Stimulated activated naive B cell treated with anti-CD40 and anti-IgM and Interleukin-4, amounts not matched to agents 10 μg/mL and 1 μg/mL and 100 μg/mL, for 72 hours (primary cell): ENCODE measurements around the gene SUGCT.

Source experiments
- ATAC-seq, 2 donors: fragments of 150-1000 bp; cut with Tn5 transposase; replicated peaks; 2 replicates each; pipeline ENCODE4 v1.10.0; 2021; ENCODE audit warnings: moderate library complexity in 1 of 2
- DNase-seq: peaks from one replicate; pipeline ENCODE4 v3.0.0; 2021
- H3K27ac Mint-ChIP-seq: one replicate; pipeline ENCODE4 v1.8.0; 2022; ENCODE audit warnings: mild to moderate bottlenecking, mixed read lengths
- H3K27me3 Mint-ChIP-seq, 2 donors: one replicate each; pipeline ENCODE4 v1.8.0; 2022; ENCODE audit warnings: mixed read lengths in 2 of 2
- H3K36me3 Mint-ChIP-seq, 2 donors: one replicate each; pipeline ENCODE4 v1.8.0; 2022; ENCODE audit warnings: mixed read lengths in 2 of 2, mild to moderate bottlenecking in 1 of 2
- H3K4me1 Mint-ChIP-seq, 2 donors: one replicate each; pipeline ENCODE4 v1.8.0; 2022; ENCODE audit warnings: mixed read lengths in 2 of 2, mild to moderate bottlenecking in 1 of 2
- H3K4me3 Mint-ChIP-seq, 2 donors: one replicate each; pipeline ENCODE4 v1.8.0; 2022; ENCODE audit warnings: mild to moderate bottlenecking in 2 of 2, mixed read lengths in 2 of 2, moderate library complexity in 1 of 2
- H3K9me3 Mint-ChIP-seq, 2 donors: one replicate each; pipeline ENCODE4 v1.8.0; 2022; ENCODE audit warnings: mixed read lengths in 2 of 2, mild to moderate bottlenecking in 1 of 2

SUGCT gene

GRCh38 chr7:40535678-40536077 lies 400.9 kb downstream of the SUGCT start:
- no peaks in the 10 kb centered on the region for H3K36me3 Mint-ChIP-seq
- DNase-seq = no peak
- no peaks in the 10 kb centered on the region for H3K27me3 Mint-ChIP-seq
- no peak overlapping the region for H3K4me3 Mint-ChIP-seq
- ATAC-seq = no peak
- no peaks in the 10 kb centered on the region for H3K9me3 Mint-ChIP-seq
- no peak overlapping the region for H3K27ac Mint-ChIP-seq
- H3K4me1 Mint-ChIP-seq = no peaks in the 10 kb centered on the region

DNA sequence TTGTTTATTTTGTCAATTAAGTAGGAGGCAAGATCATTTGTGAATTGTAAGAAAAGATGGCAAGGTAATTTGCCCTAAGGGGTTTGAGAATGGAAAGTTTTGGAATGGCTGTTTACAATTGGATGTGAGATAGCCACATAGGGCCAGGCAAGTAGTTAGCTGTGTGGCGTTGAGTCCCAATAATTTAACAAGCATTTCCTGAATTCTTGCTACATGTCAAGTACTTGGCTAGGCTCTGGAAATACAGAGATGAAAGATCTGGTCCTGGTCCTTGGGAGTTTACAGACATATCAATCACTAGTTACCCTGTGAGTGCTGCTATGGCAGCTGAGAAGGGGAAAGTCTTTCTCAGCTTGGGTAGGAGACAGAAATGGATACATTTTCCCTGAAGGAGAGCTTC lies 401.6 kb downstream of the SUGCT start:
- H3K36me3 Mint-ChIP-seq = no peaks in the 10 kb centered on the region
- DNase-seq (no peak), ATAC-seq (no peak)
- no peaks in the 10 kb centered on the region for H3K27me3 Mint-ChIP-seq
- no peaks in the 10 kb centered on the region for H3K4me1 Mint-ChIP-seq
- H3K4me3 Mint-ChIP-seq = no peak overlapping the region
- H3K27ac Mint-ChIP-seq = no peak overlapping the region
- H3K9me3 Mint-ChIP-seq = no peaks in the 10 kb centered on the region

DNA sequence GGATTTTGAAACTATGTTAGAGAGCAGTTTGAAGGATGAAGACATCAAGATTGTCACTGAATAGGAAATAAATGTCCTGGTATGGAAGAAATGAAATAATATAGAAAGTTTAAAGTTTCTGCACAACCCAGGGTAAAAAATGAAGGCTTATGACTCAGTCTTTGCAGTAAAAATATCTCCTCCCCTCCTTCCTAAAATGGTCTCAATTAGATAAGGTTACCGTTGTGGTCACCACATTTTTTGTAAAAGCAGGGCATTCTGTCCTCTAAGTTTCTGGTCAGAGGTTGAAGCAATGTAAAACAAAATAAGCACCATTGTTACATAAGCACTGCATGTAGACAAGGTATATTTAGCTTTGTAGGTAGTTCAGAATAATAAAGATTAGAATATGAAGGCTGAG lies 403.5 kb downstream of the SUGCT start:
- ATAC-seq = no peak
- no peak overlapping the region for H3K27ac Mint-ChIP-seq
- no peak for DNase-seq
- H3K27me3 Mint-ChIP-seq = no peaks in the 10 kb centered on the region
- no peaks in the 10 kb centered on the region for H3K36me3 Mint-ChIP-seq
- no peaks in the 10 kb centered on the region for H3K9me3 Mint-ChIP-seq
- H3K4me1 Mint-ChIP-seq = no peaks in the 10 kb centered on the region
- no peak overlapping the region for H3K4me3 Mint-ChIP-seq

GRCh38 chr7:40541336-40541735 lies 406.5 kb downstream of the SUGCT start:
- H3K27me3 Mint-ChIP-seq = no peaks in the 10 kb centered on the region
- no peak overlapping the region for H3K4me3 Mint-ChIP-seq
- H3K27ac Mint-ChIP-seq = no peak overlapping the region
- ATAC-seq (no peak), DNase-seq (no peak)
- no peaks in the 10 kb centered on the region for H3K9me3 Mint-ChIP-seq
- no peaks in the 10 kb centered on the region for H3K4me1 Mint-ChIP-seq
- H3K36me3 Mint-ChIP-seq = no peaks in the 10 kb centered on the region

GRCh38 chr7:40542982-40543741 lies 408.4 kb downstream of the SUGCT start:
- H3K27me3 Mint-ChIP-seq = no peaks in the 10 kb centered on the region
- ATAC-seq (no peak), DNase-seq (no peak)
- H3K9me3 Mint-ChIP-seq = no peaks in the 10 kb centered on the region
- no peak overlapping the region for H3K27ac Mint-ChIP-seq
- H3K36me3 Mint-ChIP-seq = no peaks in the 10 kb centered on the region
- H3K4me3 Mint-ChIP-seq = no peak overlapping the region
- H3K4me1 Mint-ChIP-seq = no peaks in the 10 kb centered on the region

GRCh38 chr7:40544221-40544723 lies 409.5 kb downstream of the SUGCT start:
- no peaks in the 10 kb centered on the region for H3K36me3 Mint-ChIP-seq

DNA sequence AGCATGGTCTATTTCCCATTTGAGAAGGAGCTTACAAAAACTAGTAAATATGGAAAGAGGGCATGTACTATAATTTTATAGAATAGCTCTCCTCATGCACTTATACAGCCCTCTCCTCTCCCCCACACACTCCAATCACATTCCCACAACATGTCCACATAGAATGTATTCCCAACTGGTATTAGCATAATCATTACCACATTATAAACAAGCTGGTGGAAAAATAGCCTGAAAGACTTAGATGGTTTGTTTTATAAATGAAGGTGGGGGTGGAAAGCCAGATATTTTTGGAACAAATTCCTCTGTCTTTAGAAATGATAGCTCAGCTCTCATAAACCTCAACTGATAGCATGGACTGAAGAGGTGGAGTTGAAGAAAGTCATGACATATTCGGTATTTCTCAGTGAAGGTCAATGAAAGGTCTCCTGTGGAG lies 410.1 kb downstream of the SUGCT start:
- Mint-ChIP-seq H3K36me3 (no peaks in the 10 kb centered on the region), H3K9me3 (no peaks in the 10 kb centered on the region), H3K4me3 (no peak overlapping the region), H3K27ac (no peak overlapping the region), H3K27me3 (no peaks in the 10 kb centered on the region), H3K4me1 (no peaks in the 10 kb centered on the region)
- ATAC-seq (no peak), DNase-seq (no peak)

More at GRCh38 chr7:40544221-40544723, 409.5 kb downstream of the SUGCT start:
- ATAC-seq (no peak), DNase-seq (no peak)
- no peaks in the 10 kb centered on the region for H3K27me3 Mint-ChIP-seq
- no peaks in the 10 kb centered on the region for H3K9me3 Mint-ChIP-seq
- H3K4me3 Mint-ChIP-seq = no peak overlapping the region
- H3K27ac Mint-ChIP-seq = no peak overlapping the region
- no peaks in the 10 kb centered on the region for H3K4me1 Mint-ChIP-seq

GRCh38 chr7:40545739-40546138 lies 410.9 kb downstream of the SUGCT start:
- H3K4me1 Mint-ChIP-seq = no peaks in the 10 kb centered on the region
- ATAC-seq (no peak), DNase-seq (no peak)
- no peaks in the 10 kb centered on the region for H3K27me3 Mint-ChIP-seq
- no peaks in the 10 kb centered on the region for H3K36me3 Mint-ChIP-seq
- H3K9me3 Mint-ChIP-seq = no peaks in the 10 kb centered on the region
- H3K27ac Mint-ChIP-seq = no peak overlapping the region
- no peak overlapping the region for H3K4me3 Mint-ChIP-seq

DNA sequence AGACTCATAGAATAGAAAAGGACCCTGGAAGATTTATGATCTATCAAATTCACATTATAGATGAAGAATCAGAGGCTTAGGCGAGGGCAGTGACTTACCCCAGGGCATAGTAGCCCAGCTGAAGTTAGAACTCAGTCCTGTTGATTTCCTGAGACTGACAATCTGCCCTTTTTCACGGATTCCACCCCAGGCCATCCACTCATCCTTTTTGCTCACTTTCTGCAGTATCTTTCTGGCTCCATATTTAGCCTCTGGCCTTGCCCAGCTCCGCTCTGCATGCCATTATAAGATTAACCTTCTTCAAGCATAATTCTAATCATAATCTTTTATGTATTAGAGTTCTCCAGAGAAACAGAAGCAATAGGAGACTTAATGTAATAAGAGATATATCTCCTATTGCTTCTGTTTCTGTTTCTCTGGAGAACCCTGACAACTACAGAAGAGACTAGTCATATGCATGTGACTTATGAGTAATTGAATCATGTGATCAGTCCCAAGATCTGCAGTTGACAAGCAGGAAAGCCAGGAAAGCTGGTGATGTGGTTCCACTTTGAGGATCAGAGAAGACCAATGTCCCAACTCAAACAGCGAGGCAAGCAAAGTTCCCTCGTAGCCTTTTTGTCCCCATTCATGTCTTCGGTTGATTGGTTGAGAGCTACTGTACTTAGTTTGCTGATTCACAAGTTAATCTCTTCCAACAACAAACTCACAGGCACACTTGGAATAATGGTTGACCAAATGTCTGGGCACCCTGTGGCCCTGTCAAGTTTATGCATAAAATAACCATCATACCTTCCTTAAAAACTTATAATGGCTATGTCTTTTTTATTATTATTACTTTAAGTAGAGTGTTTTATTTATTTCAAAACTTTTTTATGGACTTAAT lies 412.1 kb downstream of the SUGCT start:
- Mint-ChIP-seq H3K36me3 (no peaks in the 10 kb centered on the region), H3K4me3 (no peak overlapping the region), H3K4me1 (peaks cover under 1 to 2% of the 10 kb centered on the region in 2 donors), H3K27ac (no peak overlapping the region), H3K9me3 (no peaks in the 10 kb centered on the region), H3K27me3 (no peaks in the 10 kb centered on the region)
- ATAC-seq (no peak), DNase-seq (no peak)

GRCh38 chr7:40549372-40550039 lies 414.7 kb downstream of the SUGCT start:
- Mint-ChIP-seq H3K4me1 (peaks cover 5 to 7% of the 10 kb centered on the region in 2 donors), H3K27me3 (no peaks in the 10 kb centered on the region), H3K9me3 (no peaks in the 10 kb centered on the region), H3K4me3 (no peak overlapping the region), H3K27ac (no peak overlapping the region), H3K36me3 (no peaks in the 10 kb centered on the region)
- no peak for ATAC-seq
- no peak for DNase-seq

- peaks cover 5 to 7% of the 10 kb centered on the region in 2 donors for H3K4me1 Mint-ChIP-seq
- H3K4me3 Mint-ChIP-seq = no peak overlapping the region
- DNase-seq (no peak), ATAC-seq (peak; percentile 23 to 78)
- H3K36me3 Mint-ChIP-seq = no peaks in the 10 kb centered on the region
- no peaks in the 10 kb centered on the region for H3K27me3 Mint-ChIP-seq
- H3K27ac Mint-ChIP-seq = no peak overlapping the region
- no peaks in the 10 kb centered on the region for H3K9me3 Mint-ChIP-seq
Measured at GRCh38 chr7:40551685-40552576, 417.1 kb downstream of the SUGCT start.

GRCh38 chr7:40560672-40561071 lies 425.9 kb downstream of the SUGCT start:
- DNase-seq (no peak), ATAC-seq (no peak)
- Mint-ChIP-seq H3K9me3 (peaks cover 0 to 1% of the 10 kb centered on the region in 2 donors), H3K4me1 (no peaks in the 10 kb centered on the region), H3K27me3 (no peaks in the 10 kb centered on the region), H3K27ac (no peak overlapping the region), H3K36me3 (peaks cover 0 to 1% of the 10 kb centered on the region in 2 donors), H3K4me3 (no peak overlapping the region)

DNA sequence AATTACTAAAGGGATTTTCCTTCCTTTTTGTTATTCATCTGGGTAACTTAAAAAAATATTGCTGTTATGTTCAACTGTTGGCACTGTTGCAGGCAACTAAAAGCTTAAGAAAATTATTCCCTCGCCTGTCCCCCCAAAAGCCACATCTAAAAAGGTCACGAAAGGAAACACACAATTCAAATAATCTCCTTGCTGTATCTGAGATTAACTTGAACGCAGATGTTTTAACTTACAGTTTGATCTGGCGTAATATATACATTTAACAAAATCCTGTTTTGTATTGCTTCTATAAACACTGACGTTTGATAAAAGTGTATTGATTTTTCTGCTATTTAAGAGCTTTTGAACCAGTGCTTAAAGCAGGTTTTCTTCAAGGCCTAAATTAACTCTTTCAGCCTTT lies 432.1 kb downstream of the SUGCT start:
- DNase-seq (no peak), ATAC-seq (no peak)
- H3K4me3 Mint-ChIP-seq = no peak overlapping the region
- no peaks in the 10 kb centered on the region for H3K9me3 Mint-ChIP-seq
- no peaks in the 10 kb centered on the region for H3K4me1 Mint-ChIP-seq
- H3K27ac Mint-ChIP-seq = no peak overlapping the region
- no peaks in the 10 kb centered on the region for H3K27me3 Mint-ChIP-seq
- no peaks in the 10 kb centered on the region for H3K36me3 Mint-ChIP-seq

DNA sequence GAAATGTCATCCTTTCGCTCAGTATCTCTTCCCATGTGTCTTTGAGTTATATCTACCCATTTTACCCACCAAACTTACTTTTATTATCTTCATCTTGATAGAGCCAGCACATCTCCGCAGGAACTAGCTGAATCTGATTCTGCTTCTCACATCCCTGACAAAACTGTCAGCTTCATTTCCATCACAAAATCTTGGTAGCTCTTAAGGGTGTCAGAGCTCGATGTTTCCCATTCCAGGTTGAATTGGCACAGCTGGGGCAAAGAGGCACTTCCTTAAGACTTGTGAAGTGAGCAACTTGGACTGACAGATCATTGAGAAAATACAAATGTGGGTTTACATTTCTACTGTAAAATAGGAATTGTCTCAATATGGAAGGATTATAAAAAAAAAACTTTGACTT lies 434.5 kb downstream of the SUGCT start:
- no peak for DNase-seq
- Mint-ChIP-seq H3K4me1 (no peaks in the 10 kb centered on the region), H3K36me3 (no peaks in the 10 kb centered on the region), H3K27ac (no peak overlapping the region), H3K4me3 (no peak overlapping the region), H3K9me3 (no peaks in the 10 kb centered on the region), H3K27me3 (no peaks in the 10 kb centered on the region)
- ATAC-seq = no peak
